ENCODE data around the gene XPNPEP1.

XPNPEP1 gene

DNA sequence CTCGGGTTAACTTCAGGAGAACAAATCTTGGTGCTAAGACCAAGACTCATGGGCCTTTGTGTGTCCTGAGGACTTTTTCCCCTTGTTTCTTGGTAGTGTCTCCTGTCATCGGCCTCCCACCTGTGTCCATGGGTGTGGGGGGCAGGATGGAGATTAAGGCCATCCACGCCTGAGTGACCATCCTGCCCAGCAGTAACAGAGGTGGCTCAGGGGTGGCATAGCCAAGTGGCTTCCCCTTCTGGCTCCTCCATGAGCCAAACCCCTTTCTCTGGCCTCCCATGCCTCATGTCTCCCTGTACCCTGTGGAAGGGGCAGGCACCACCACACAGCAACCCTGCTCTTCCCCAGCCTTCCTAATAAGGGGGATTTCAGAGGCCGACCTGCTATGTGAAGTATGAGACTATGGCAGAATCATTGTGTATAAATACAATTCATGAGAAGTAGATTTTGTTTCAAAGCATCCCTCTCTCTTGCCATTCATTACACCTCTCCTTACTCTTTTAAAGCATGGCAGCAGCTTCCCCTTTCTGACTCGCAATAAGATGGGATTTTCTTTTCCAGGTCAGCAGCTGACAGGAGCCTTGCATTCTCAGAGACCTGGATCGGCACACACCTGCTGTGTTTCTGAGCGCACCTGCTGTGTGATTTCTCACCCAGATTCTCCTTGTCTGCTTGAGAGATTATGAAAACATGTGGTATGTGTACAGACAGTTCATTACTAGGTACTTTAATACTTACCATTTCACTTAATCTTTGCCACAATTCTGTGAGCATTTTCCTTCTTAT lies 102.5 kb downstream of the XPNPEP1 start:
- no peak for DNase-seq (ENCODE audit: low read depth in 1 of 2, low spot score in 1 of 2)

- no peak for DNase-seq (ENCODE audit: low read depth in 1 of 2, low spot score in 1 of 2)
These were observed 103.5 kb downstream of the XPNPEP1 start for GRCh38 chr10:109819807-109820206.
